GM12891 (cell line): Measurements from ENCODE around the gene CGB8.

Experiments
- PAX5 ChIP-seq: IDR thresholded peaks from 2 replicates; pipeline ENCODE4 v1.6.1; 2011; ENCODE audit warnings: low read length, moderate library complexity, mild to moderate bottlenecking; ENCODE audit not compliant: insufficient read depth, severe bottlenecking
- POLR2A ChIP-seq: IDR thresholded peaks from 2 replicates; pipeline ENCODE4 v1.6.1; 2011; ENCODE audit warnings: low read depth, low read length, control low read depth
- POLR2AphosphoS5 ChIP-seq: IDR thresholded peaks from 2 replicates; pipeline ENCODE4 v1.6.1; 2011; ENCODE audit warnings: low read depth, low read length, control low read depth
- POU2F2 ChIP-seq: IDR thresholded peaks from 2 replicates; pipeline ENCODE4 v1.6.1; 2011; ENCODE audit warnings: low read depth, mild to moderate bottlenecking, control low read depth, low read length, moderate library complexity
- TAF1 ChIP-seq: IDR thresholded peaks from 2 replicates; pipeline ENCODE4 v1.6.1; 2011; ENCODE audit warnings: low read depth, low read length, control low read depth

DNA sequence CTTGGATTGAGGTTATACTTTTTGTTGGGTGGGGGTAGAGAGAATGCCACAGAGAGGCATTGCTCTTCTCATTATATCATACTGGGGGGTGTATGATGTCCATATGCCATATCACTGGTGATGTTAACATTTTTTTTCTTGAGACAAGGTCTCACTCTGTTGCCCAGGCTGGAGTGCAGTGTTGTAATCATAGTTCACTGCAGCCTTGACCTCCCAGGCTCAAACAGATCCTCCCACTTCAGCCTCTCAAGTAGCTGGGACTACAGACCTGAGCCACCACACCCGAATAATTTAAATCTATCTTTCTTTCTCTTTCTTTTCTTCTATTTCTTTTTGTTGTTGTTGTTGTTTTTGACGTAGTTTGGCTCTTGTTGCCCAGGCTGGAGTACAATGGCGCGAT, 31.5 kb upstream of the CGB8 start:
- no peak for TF ChIP-seq POLR2A
- no peak for TF ChIP-seq POLR2AphosphoS5
- TF ChIP-seq TAF1 = no peak
- no peak for TF ChIP-seq PAX5
- TF ChIP-seq POU2F2 = no peak
